Left lung (tissue), 10 donors: ENCODE data around the gene CDHR1. TPM values are rescaled to one million over a fixed set of nuclear protein-coding genes. Genes with fewer than 3 reads are reported as not detected.

Experiments used
- ATAC-seq: fragments of 200-7000 bp; cut with Tn5 transposase; one replicate; pipeline ENCODE4 v1.9.1; 2020; ENCODE audit warnings: moderate library complexity
- DNase-seq, 4 donors: peaks; one replicate each; pipeline ENCODE4 v3.0.0-alpha.2; 2013 to 2020
- H3K27ac ChIP-seq, 2 donors: fragments of 200-600 bp; sonication (generic) in 1 of 2; one replicate each; pipeline versions ENCODE4 v1.5.0 to v1.8.0; 2020 to 2021
- H3K27me3 ChIP-seq, 2 donors: fragments of 200-600 bp; sonication (generic) in 1 of 2; one replicate each; pipeline versions ENCODE4 v1.5.0 to v1.8.0; 2020 to 2021
- H3K36me3 ChIP-seq, 2 donors: fragments of 200-600 bp; sonication (generic) in 1 of 2; one replicate each; pipeline versions ENCODE4 v1.5.0 to v1.8.0; 2020 to 2021
- H3K4me1 ChIP-seq, 2 donors: fragments of 200-600 bp; one replicate each; pipeline ENCODE4 v1.8.0; 2021
- H3K4me3 ChIP-seq, 2 donors: fragments of 200-600 bp; sonication (generic) in 1 of 2; one replicate each; pipeline versions ENCODE4 v1.5.0 to v1.8.0; 2020 to 2021; ENCODE audit warnings: mild to moderate bottlenecking in 1 of 2
- H3K9me3 ChIP-seq, 2 donors: fragments of 200-600 bp; sonication (generic) in 1 of 2; one replicate each; pipeline versions ENCODE4 v1.5.0 to v1.8.0; 2020 to 2021
- CTCF ChIP-seq, 2 donors: fragments of 200-600 bp; sonication (generic) in 1 of 2; IDR thresholded peaks; one replicate each; pipeline versions ENCODE4 v1.5.0 to v1.8.0; 2021; ENCODE audit warnings: antibody characterized with exemption in 2 of 2
- intact Hi-C, 2 donors: fragments of 100-400 bp; cut with DNase I; formaldehyde crosslinking; loops; one replicate each; pipeline versions ENCODE4 v1.11.2 to v1.14.2; 2022
- polyA plus RNA-seq, 6 donors: library from polyadenylated mRNA; unstranded; fragments of 120-200 nt; gene quantifications; one replicate each; pipeline ENCODE4 v1.2.1, GENCODE V29; 2013; ENCODE audit not compliant: insufficient read length in 6 of 6
- total RNA-seq, 2 donors: library from RNA; stranded (reverse); fragmentation: NEBNext Ultra II Directional; extraction: Animal tissue kit (Norgen Biotek cat#: 25700); gene quantifications; one replicate each; pipeline ENCODE4 v1.2.1, GENCODE V29; 2021
- donor health status: DM: no; HTN: yes; CAD: no.
- donor health status: DM: no; HTN: no; CAD: no.

CDHR1 gene
- total and polyA plus RNA-seq, 8 donors = 0.10 to 0.94 (median 0.31) TPM

- H3K9me3 ChIP-seq = no peaks in the 10 kb centered on the region
- H3K4me1 ChIP-seq = peaks cover 9 to 14% of the 10 kb centered on the region in 2 donors
- intact Hi-C loops = no loop called here
- DNase-seq (no peak), ATAC-seq (peak; percentile 49)
- no peak for TF ChIP-seq CTCF (IDR thresholded peaks at IDR 0.05)
- H3K4me3 ChIP-seq = no peak overlapping the region
- H3K36me3 ChIP-seq = no peaks in the 10 kb centered on the region
- H3K27ac ChIP-seq = no peak overlapping the region
- peaks cover 26 to 75% of the 10 kb centered on the region in 2 donors for H3K27me3 ChIP-seq
These were observed 2.6 kb downstream of the CDHR1 start for GRCh38 chr10:84196941-84197340.

GRCh38 chr10:84197643-84198042, 3.3 kb downstream of the CDHR1 start:
- Histone ChIP-seq H3K27me3 (peaks cover 26 to 68% of the 10 kb centered on the region in 2 donors), H3K9me3 (no peaks in the 10 kb centered on the region), H3K4me1 (peaks cover 9 to 14% of the 10 kb centered on the region in 2 donors), H3K36me3 (no peaks in the 10 kb centered on the region), H3K27ac (no peak overlapping the region), H3K4me3 (no peak overlapping the region)
- DNase-seq (no peak), ATAC-seq (no peak)
- intact Hi-C loops = no loop called here
- TF ChIP-seq CTCF (IDR thresholded peaks at IDR 0.05) = no peak

- DNase-seq (no peak), ATAC-seq (no peak)
- peaks cover 26 to 61% of the 10 kb centered on the region in 2 donors for H3K27me3 ChIP-seq
- H3K4me3 ChIP-seq = no peak overlapping the region
- no peaks in the 10 kb centered on the region for H3K9me3 ChIP-seq
- TF ChIP-seq CTCF (IDR thresholded peaks at IDR 0.05) = no peak
- H3K4me1 ChIP-seq = peaks cover 9 to 14% of the 10 kb centered on the region in 2 donors
- no peak overlapping the region for H3K27ac ChIP-seq
- H3K36me3 ChIP-seq = no peaks in the 10 kb centered on the region
- intact Hi-C loops = no loop called here
These were observed 4.0 kb downstream of the CDHR1 start for GRCh38 chr10:84198206-84198915.

GRCh38 chr10:84200537-84201243, 6.4 kb downstream of the CDHR1 start:
- Histone ChIP-seq H3K36me3 (no peaks in the 10 kb centered on the region), H3K27me3 (peaks cover 5 to 38% of the 10 kb centered on the region in 2 donors), H3K27ac (no peak overlapping the region), H3K4me3 (no peak overlapping the region), H3K4me1 (no peaks in the 10 kb centered on the region), H3K9me3 (no peaks in the 10 kb centered on the region)
- DNase-seq (no peak), ATAC-seq (no peak)
- no peak for TF ChIP-seq CTCF (IDR thresholded peaks at IDR 0.05)
- intact Hi-C loops = no loop called here

GRCh38 chr10:84201244-84201606, 6.9 kb downstream of the CDHR1 start:
- ATAC-seq (no peak), DNase-seq (no peak)
- H3K36me3 ChIP-seq = no peaks in the 10 kb centered on the region
- intact Hi-C loops = no loop called here
- no peaks in the 10 kb centered on the region for H3K9me3 ChIP-seq
- H3K27ac ChIP-seq = no peak overlapping the region
- H3K27me3 ChIP-seq = peaks cover 0 to 33% of the 10 kb centered on the region in 2 donors
- no peak for TF ChIP-seq CTCF (IDR thresholded peaks at IDR 0.05)
- H3K4me1 ChIP-seq = no peaks in the 10 kb centered on the region
- H3K4me3 ChIP-seq = no peak overlapping the region
